Osteoblast (primary cell): Measurements from ENCODE around the gene DDC. TPM values are rescaled to one million over a fixed set of nuclear protein-coding genes. Genes with fewer than 3 reads are reported as not detected.

Experiments used
- DNase-seq: peaks from one replicate; pipeline ENCODE4 v3.0.0; 2011; ENCODE audit warnings: low spot score, mixed read lengths; ENCODE audit not compliant: insufficient read length; ENCODE audit errors: missing footprints
- H2AFZ ChIP-seq: 2 replicates; pipeline ENCODE4 v1.6.0; 2011; ENCODE audit warnings: mild to moderate bottlenecking, low read length
- H3K27ac ChIP-seq: 2 replicates; pipeline ENCODE4 v1.5.1; 2011; ENCODE audit warnings: mild to moderate bottlenecking, low read depth, low read length, moderate library complexity
- H3K27me3 ChIP-seq: 2 replicates; pipeline ENCODE4 v1.6.0; 2012; ENCODE audit warnings: mild to moderate bottlenecking, control low read depth, inconsistent platforms, low read length, moderate library complexity; ENCODE audit not compliant: insufficient read depth
- H3K36me3 ChIP-seq: 2 replicates; pipeline ENCODE4 v1.5.1; 2011; ENCODE audit warnings: mild to moderate bottlenecking, low read length, control low read depth, moderate library complexity; ENCODE audit not compliant: insufficient read depth
- H3K4me1 ChIP-seq: 2 replicates; pipeline ENCODE4 v1.5.1; 2011; ENCODE audit warnings: mild to moderate bottlenecking, low read length, control low read depth, moderate library complexity; ENCODE audit not compliant: insufficient read depth
- H3K4me2 ChIP-seq: 2 replicates; pipeline ENCODE4 v1.6.0; 2011; ENCODE audit warnings: mild to moderate bottlenecking, low read length; ENCODE audit not compliant: insufficient read depth
- H3K4me3 ChIP-seq: fragments of 200-600 bp; sonication (generic); 3 replicates; pipeline ENCODE4 v1.5.1; 2012; ENCODE audit warnings: mild to moderate bottlenecking, low read length, inconsistent platforms; ENCODE audit not compliant: insufficient read depth
- H3K79me2 ChIP-seq: 2 replicates; pipeline ENCODE4 v1.6.0; 2012; ENCODE audit warnings: mild to moderate bottlenecking, low read length, control low read depth, inconsistent platforms; ENCODE audit not compliant: insufficient read depth
- H3K9me3 ChIP-seq: 2 replicates; pipeline ENCODE4 v1.5.1; 2011; ENCODE audit warnings: low read depth, low read length, control low read depth
- H4K20me1 ChIP-seq: 2 replicates; pipeline ENCODE4 v1.6.0; 2012; ENCODE audit warnings: mild to moderate bottlenecking, low read length, control low read depth; ENCODE audit not compliant: insufficient read depth
- total RNA-seq: library from RNA; depleted of rRNA; stranded (reverse); fragments of >200 nt; gene quantifications from 2 replicates; pipeline ENCODE4 v1.2.3, GENCODE V29; 2012
- TF ChIP-seq, protein P1 (sequence below): IDR thresholded peaks from 2 replicates; pipeline ENCODE4 v1.5.1; 2011; ENCODE audit warnings: mild to moderate bottlenecking, low read depth, low read length, moderate library complexity; ENCODE audit errors: extremely low read depth

Gene DDC
- total RNA-seq, 1 donor, result not detected

- DNase-seq, result no peak
- no peaks in the 10 kb centered on the region for H3K4me1 ChIP-seq
These were observed 84.4 kb downstream of the DDC start for GRCh38 chr7:50480797-50481196.

GRCh38 chr7:50479743-50480517 is 85.3 kb downstream of the DDC start:
- Histone ChIP-seq H3K36me3 (no peaks in the 10 kb centered on the region), H3K9me3 (no peaks in the 10 kb centered on the region), H3K4me3 (no peak overlapping the region), H3K27ac (no peak overlapping the region), H4K20me1 (no peaks in the 10 kb centered on the region), H3K4me1 (no peaks in the 10 kb centered on the region), H3K79me2 (no peaks in the 10 kb centered on the region), H3K27me3 (peaks cover 5% of the 10 kb centered on the region), H3K4me2 (no peak overlapping the region), H2AFZ (no peak overlapping the region)
- no peak for DNase-seq
- TF ChIP-seq, protein P1, sequence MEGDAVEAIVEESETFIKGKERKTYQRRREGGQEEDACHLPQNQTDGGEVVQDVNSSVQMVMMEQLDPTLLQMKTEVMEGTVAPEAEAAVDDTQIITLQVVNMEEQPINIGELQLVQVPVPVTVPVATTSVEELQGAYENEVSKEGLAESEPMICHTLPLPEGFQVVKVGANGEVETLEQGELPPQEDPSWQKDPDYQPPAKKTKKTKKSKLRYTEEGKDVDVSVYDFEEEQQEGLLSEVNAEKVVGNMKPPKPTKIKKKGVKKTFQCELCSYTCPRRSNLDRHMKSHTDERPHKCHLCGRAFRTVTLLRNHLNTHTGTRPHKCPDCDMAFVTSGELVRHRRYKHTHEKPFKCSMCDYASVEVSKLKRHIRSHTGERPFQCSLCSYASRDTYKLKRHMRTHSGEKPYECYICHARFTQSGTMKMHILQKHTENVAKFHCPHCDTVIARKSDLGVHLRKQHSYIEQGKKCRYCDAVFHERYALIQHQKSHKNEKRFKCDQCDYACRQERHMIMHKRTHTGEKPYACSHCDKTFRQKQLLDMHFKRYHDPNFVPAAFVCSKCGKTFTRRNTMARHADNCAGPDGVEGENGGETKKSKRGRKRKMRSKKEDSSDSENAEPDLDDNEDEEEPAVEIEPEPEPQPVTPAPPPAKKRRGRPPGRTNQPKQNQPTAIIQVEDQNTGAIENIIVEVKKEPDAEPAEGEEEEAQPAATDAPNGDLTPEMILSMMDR, result no peak

More at GRCh38 chr7:50480797-50481196, 84.4 kb downstream of the DDC start:
- H3K27me3 ChIP-seq, result peaks cover 5% of the 10 kb centered on the region
- H4K20me1 ChIP-seq, result no peaks in the 10 kb centered on the region
- no peaks in the 10 kb centered on the region for H3K36me3 ChIP-seq
- H3K4me2 ChIP-seq, result no peak overlapping the region
- no peaks in the 10 kb centered on the region for H3K79me2 ChIP-seq
- H3K9me3 ChIP-seq, result no peaks in the 10 kb centered on the region
- H3K4me3 ChIP-seq, result no peak overlapping the region
- no peak overlapping the region for H2AFZ ChIP-seq
- no peak overlapping the region for H3K27ac ChIP-seq
- TF ChIP-seq, protein P1, result no peak

DNA sequence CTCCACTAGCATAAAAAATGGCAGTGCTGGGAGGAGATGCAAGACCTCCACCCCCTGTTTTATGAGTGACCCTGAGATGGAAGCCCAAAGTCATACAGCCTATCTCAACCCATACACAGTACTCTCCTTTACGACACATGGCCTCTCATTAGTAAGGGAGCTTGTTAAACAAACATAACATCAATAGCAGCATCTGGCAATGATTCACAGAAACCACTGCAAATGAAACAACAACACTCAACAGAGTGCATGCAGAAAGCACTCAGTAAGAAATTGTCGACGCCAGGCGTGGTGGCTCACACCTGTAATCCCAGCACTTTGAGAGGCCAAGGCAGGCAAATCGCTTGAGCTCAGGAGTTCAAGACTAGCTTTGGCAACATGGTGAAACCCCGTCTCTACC is 87.6 kb downstream of the DDC start:
- DNase-seq, result no peak
- TF ChIP-seq, protein P1, result no peak
- Histone ChIP-seq H3K9me3 (no peaks in the 10 kb centered on the region), H3K4me3 (no peak overlapping the region), H2AFZ (no peak overlapping the region), H3K27me3 (peaks cover 5% of the 10 kb centered on the region), H3K79me2 (no peaks in the 10 kb centered on the region), H4K20me1 (no peaks in the 10 kb centered on the region), H3K36me3 (no peaks in the 10 kb centered on the region), H3K4me1 (no peaks in the 10 kb centered on the region), H3K27ac (no peak overlapping the region), H3K4me2 (no peak overlapping the region)

DNA sequence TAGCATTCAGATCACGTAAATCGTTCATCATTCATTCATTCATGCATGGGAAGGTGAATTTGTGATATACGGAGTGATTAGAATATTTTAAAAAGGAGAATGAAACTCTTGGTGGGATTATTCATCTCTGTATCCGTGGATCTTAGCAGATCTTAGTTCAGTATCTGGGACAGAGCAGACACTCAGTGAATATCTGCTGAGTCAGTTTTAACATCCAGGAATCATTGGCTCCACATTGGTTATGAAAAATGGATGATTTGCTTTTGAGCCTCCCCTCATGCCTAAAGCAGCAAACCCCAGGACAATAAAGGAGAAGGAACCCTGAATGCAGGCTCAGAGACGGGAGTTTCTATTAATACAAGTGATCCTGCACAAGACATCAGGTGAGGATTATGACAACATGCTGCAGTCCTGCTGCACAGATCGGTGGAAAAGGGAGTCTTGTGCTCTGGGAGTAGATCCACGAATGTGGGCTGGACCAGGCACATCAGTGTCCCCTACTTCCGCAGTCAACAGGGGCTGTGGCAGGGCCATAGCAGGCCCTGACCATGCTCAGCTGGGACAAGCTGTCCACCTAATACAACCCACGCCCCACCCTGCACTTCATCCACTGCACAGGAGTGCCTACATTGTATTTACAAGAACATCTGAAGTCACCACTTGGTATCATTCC is 88.1 kb downstream of the DDC start:
- no peaks in the 10 kb centered on the region for H3K9me3 ChIP-seq
- no peak for DNase-seq
- H3K36me3 ChIP-seq, result no peaks in the 10 kb centered on the region
- TF ChIP-seq, protein P1, result no peak
- no peak overlapping the region for H3K27ac ChIP-seq
- H2AFZ ChIP-seq, result no peak overlapping the region
- H3K4me2 ChIP-seq, result no peak overlapping the region
- peaks cover 8% of the 10 kb centered on the region for H3K27me3 ChIP-seq
- no peaks in the 10 kb centered on the region for H3K79me2 ChIP-seq
- no peaks in the 10 kb centered on the region for H3K4me1 ChIP-seq
- H4K20me1 ChIP-seq, result no peaks in the 10 kb centered on the region
- H3K4me3 ChIP-seq, result no peak overlapping the region
